Thyroid gland (tissue), 4 donors: ENCODE measurements around the gene PDZD2. TPM values are rescaled to one million over a fixed set of nuclear protein-coding genes. Genes with fewer than 3 reads are reported as not detected.
"Not testable (repeated sequence)": the region's sequence is repeated elsewhere in the genome, so short reads cannot be mapped to it uniquely, and the experiment has no call there.

Source experiments
- DNase-seq, 2 donors: peaks; one replicate each; pipeline ENCODE4 v3.0.0-alpha.2; 2019
- H3K27ac ChIP-seq, 3 donors: fragments of 200-600 bp; sonication (generic); 1 replicate in 2 of 3; 2 replicates in 1 of 3; pipeline ENCODE4 v1.5.1; 2016 to 2019; ENCODE audit warnings: mild to moderate bottlenecking in 1 of 3, moderate library complexity in 1 of 3
- H3K27me3 ChIP-seq: fragments of 200-600 bp; sonication (generic); one replicate; pipeline ENCODE4 v1.5.1; 2019
- H3K36me3 ChIP-seq, 2 donors: fragments of 200-600 bp; sonication (generic); one replicate each; pipeline ENCODE4 v1.5.1; 2016 to 2019
- H3K4me1 ChIP-seq, 2 donors: fragments of 200-600 bp; sonication (generic); one replicate each; pipeline ENCODE4 v1.5.1; 2017 to 2019
- H3K4me3 ChIP-seq, 3 donors: fragments of 200-600 bp; sonication (generic); replicated peaks in 1 of 3; 1 replicate in 2 of 3; 2 replicates in 1 of 3; pipeline ENCODE4 v1.5.1; 2016; ENCODE audit warnings: mild to moderate bottlenecking in 1 of 3
- H3K9me3 ChIP-seq: fragments of 200-600 bp; sonication (generic); one replicate; pipeline ENCODE4 v1.5.1; 2017
- POLR2A ChIP-seq, 2 donors: fragments of 450-650 bp; IDR thresholded peaks; one replicate each; pipeline ENCODE4 v1.6.1; 2017; ENCODE audit warnings: antibody characterized with exemption in 2 of 2, mild to moderate bottlenecking in 2 of 2, moderate library complexity in 1 of 2
- WGBS, 2 donors: methylation state at CpG; one replicate each; pipeline ENCODE4 v1.1.5; 2017; 5-methylcytosine and 5-hydroxymethylcytosine counted together
- intact Hi-C: fragments of 100-400 bp; cut with DNase I; formaldehyde crosslinking; loops from one replicate; pipeline ENCODE4 v1.15.1; 2023
- total RNA-seq, 4 donors: library from RNA; depleted of rRNA; stranded (reverse); fragments of >200 nt; gene quantifications; one replicate each; pipeline ENCODE4 v1.2.3, GENCODE V29; 2016
- TF ChIP-seq, protein P1 (sequence below), 6 experiments: fragments of 200-600 bp in 3 of 6; fragments of 450-650 bp in 3 of 6; sonication (generic) in 3 of 6; IDR thresholded peaks; one replicate each; pipeline ENCODE4 v1.5.1; 2016 to 2019; ENCODE audit warnings: antibody characterized with exemption in 6 of 6, mild to moderate bottlenecking in 2 of 6, inconsistent platforms in 1 of 6, moderate library complexity in 1 of 6

The PDZD2 gene
- total RNA-seq, 4 donors from 2014 or later, result 1.8 to 4.5 (median 3.9) TPM

- 79 to 82% methylated on average over 3 of the region's 3 CpGs for WGBS, 2 donors
- Histone ChIP-seq H3K9me3 (no peaks in the 10 kb centered on the region), H3K27me3 (no peaks in the 10 kb centered on the region), H3K36me3 (no peaks in the 10 kb centered on the region), H3K4me1 (no peaks in the 10 kb centered on the region), H3K27ac (no peak overlapping the region), H3K4me3 (no peak overlapping the region)
- TF ChIP-seq POLR2A (IDR thresholded peaks at IDR 0.05), result no peak
- TF ChIP-seq, protein P1, sequence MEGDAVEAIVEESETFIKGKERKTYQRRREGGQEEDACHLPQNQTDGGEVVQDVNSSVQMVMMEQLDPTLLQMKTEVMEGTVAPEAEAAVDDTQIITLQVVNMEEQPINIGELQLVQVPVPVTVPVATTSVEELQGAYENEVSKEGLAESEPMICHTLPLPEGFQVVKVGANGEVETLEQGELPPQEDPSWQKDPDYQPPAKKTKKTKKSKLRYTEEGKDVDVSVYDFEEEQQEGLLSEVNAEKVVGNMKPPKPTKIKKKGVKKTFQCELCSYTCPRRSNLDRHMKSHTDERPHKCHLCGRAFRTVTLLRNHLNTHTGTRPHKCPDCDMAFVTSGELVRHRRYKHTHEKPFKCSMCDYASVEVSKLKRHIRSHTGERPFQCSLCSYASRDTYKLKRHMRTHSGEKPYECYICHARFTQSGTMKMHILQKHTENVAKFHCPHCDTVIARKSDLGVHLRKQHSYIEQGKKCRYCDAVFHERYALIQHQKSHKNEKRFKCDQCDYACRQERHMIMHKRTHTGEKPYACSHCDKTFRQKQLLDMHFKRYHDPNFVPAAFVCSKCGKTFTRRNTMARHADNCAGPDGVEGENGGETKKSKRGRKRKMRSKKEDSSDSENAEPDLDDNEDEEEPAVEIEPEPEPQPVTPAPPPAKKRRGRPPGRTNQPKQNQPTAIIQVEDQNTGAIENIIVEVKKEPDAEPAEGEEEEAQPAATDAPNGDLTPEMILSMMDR (IDR thresholded peaks at IDR 0.05), result no peak
- intact Hi-C loops, result no loop called here
- DNase-seq, result no peak
Measured at GRCh38 chr5:31731710-31732301, 92.9 kb downstream of the PDZD2 start.

- H3K36me3 ChIP-seq, DNase-seq, H3K4me1 ChIP-seq, H3K27me3 ChIP-seq, H3K9me3 ChIP-seq, H3K4me3 ChIP-seq, H3K27ac ChIP-seq, intact Hi-C loops: not testable (repeated sequence)
- 95 to 96% methylated on average over 12 of the region's 12 CpGs for WGBS, 2 donors
Measured at GRCh38 chr5:31732821-31733220, 93.9 kb downstream of the PDZD2 start.

GRCh38 chr5:31733371-31733770, 94.4 kb downstream of the PDZD2 start:
- Histone ChIP-seq H3K9me3 (no peaks in the 10 kb centered on the region), H3K36me3 (no peaks in the 10 kb centered on the region), H3K27me3 (no peaks in the 10 kb centered on the region), H3K27ac (no peak overlapping the region), H3K4me3 (no peak overlapping the region), H3K4me1 (no peaks in the 10 kb centered on the region)
- DNase-seq, result no peak
- WGBS, 2 donors, result 58 to 71% methylated on average over 11 of the region's 11 CpGs
- intact Hi-C loops, result no loop called here
- TF ChIP-seq POLR2A (IDR thresholded peaks at IDR 0.05), result no peak
- TF ChIP-seq, protein P1 (IDR thresholded peaks at IDR 0.05), result no peak

DNA sequence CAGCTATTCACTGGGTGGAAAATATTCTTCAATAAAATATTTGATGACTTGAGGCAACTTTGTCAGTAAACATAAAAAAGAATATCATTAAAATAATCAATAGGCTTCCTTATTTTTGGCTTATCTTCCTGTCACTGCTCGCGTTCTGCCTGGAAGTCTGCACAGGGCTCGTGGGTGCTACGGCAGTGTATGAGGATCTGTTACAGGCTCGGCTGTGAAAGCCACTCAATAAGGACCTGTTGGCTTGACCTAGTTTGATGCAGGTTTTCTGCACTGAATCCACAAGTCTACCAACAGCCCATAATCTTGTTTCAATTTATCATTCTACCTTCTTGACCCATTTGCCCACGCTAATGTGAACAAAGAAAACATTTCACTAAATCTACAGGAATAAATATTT, 97.2 kb downstream of the PDZD2 start:
- Histone ChIP-seq H3K4me1 (no peaks in the 10 kb centered on the region), H3K36me3 (no peaks in the 10 kb centered on the region), H3K27me3 (no peaks in the 10 kb centered on the region), H3K9me3 (no peaks in the 10 kb centered on the region), H3K27ac (no peak overlapping the region), H3K4me3 (no peak overlapping the region)
- intact Hi-C loops, result no loop called here
- TF ChIP-seq, protein P1 (IDR thresholded peaks at IDR 0.05), result no peak
- TF ChIP-seq POLR2A (IDR thresholded peaks at IDR 0.05), result no peak
- no peak for DNase-seq
- 87 to 94% methylated on average over 6 of the region's 6 CpGs for WGBS, 2 donors

DNA sequence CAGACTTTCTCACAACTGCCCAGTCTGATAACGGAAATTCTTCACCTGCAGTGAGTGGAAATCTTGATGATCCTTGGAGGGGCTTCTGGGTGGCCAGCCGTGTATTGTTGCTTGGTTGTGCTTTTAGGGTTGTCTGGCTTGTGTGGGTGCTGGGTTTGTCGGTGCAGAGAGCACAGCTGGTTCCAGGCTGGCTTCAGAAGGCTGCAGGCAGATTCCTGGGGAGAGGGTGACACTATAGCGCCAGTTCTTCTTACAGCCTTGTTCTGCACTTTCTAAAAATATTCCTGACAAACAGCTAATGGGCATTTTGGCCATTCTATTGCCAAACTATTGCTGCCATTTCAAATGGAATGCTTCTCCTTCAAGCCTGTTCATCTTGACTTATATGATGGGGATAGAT, 99.3 kb downstream of the PDZD2 start:
- TF ChIP-seq, protein P1 (IDR thresholded peaks at IDR 0.05), result no peak
- no peak for TF ChIP-seq POLR2A (IDR thresholded peaks at IDR 0.05)
- WGBS, 2 donors, result 74 to 80% methylated on average over 4 of the region's 4 CpGs
- no peaks in the 10 kb centered on the region for H3K4me1 ChIP-seq
- H3K27ac ChIP-seq, result no peak overlapping the region
- no peaks in the 10 kb centered on the region for H3K27me3 ChIP-seq
- H3K36me3 ChIP-seq, result no peaks in the 10 kb centered on the region
- DNase-seq, result no peak
- intact Hi-C loops, result no loop called here
- H3K9me3 ChIP-seq, result no peaks in the 10 kb centered on the region
- H3K4me3 ChIP-seq, result no peak overlapping the region
